CD4-positive, alpha-beta T cell treated with Interleukin-17A for 1 hour (primary cell): Measurements from ENCODE around the gene MTUS2.

Experiments
- DNase-seq: peaks from one replicate; pipeline ENCODE4 v3.0.0-alpha.2; 2020

MTUS2 gene

DNA sequence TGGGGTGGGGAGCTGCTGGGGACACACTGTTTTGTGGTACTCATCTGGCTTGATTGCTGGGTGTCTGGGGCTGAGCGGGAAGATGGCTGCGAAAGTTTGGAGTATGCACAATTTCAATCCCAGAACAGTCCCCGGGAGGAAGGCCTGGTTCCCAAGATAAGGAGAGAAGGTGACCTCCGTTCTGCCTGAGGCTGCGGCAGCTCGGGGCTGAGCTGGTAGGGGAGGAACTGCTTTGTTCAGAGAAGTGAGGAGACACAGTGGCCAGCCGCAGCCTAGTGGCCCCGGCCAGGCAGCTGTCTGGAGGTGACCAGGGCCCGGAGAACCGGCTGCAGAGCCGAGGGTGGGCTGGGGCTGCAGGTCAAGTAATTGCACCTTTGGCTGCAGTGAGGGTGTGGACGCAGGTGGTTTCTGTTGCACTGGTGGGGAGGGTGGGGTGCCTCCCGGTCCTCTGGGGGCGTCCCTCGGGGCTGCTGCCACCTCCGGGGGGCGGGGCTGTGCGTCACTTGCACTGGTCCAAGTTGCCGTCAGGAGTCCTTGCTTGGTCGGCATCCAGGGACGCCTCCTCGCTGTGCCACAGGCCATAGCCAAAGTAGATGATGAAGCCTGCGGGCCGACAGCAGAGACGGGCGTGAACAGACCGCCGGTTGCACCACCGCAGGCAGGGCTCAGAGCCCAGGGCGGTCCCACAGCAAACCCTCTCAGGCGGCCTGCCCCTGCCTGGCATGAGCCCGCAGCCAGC is 694.0 kb downstream of the MTUS2 start:
- no peak for DNase-seq

DNA sequence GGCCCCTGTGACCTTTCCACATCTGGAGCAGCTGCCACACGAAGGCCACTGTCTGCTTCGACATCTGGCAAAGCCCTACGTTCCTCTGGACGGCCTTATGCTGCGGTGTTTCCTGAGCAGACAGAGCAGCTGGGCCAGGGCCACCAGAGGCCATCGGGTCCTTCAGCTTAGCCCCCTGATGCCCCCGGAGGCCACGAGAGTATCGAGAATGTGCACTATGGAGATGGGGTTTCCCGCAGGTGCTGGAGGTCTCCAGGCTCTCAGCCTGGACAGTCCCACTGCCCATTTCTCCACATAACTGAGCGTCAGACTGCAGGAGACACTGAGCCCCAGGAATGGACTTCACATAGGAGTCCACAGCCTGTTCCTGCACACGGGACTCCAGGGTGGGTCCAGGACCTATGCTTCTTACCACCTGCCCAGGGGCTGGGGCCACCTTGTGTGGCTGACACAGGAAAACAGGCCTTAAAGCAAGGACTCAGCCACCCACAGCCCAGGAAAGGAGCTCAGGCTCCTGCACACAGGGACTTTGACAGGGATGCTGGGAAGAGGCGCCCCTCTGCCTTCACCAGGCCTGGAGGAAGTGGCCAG is 694.7 kb downstream of the MTUS2 start:
- DNase-seq = no peak

DNA sequence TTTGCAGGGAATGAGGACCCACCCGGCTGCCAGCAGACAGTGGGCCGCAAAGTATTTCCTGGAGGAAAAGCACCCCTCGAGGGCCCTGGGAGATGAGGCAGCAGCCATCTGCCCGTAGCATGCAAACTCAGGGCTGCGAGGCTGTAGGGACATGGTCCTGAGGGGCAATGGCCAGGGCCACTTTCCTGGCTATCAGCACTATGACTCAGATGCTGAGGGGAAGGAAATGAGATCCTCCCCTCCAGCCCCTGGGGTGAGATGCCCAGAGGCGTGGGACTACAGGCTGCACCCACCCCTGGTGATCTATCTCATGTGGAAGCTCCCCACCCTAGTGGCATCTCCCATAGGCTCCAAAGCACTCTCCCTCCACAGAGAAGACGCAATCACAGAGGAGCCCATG is 695.2 kb downstream of the MTUS2 start:
- DNase-seq = no peak

DNA sequence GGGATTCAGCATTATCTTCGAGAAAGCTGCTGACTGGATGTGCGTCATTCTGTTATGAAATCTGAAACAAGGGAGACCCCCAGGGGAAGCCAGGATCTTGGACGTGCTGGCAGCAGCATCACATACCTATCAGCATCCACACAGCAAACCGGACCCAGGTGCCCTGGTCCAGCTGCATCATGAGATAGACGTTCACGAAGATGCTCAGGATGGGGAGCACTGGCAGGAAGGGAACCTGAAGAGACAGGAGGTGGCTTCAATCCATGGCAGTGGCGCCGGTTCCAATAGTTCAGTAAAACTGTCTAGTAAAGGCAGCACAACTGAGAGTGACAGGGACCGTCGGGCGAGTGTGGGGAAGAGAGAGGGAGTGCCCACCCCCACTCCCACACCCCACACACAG is 695.9 kb downstream of the MTUS2 start:
- DNase-seq = no peak

DNA sequence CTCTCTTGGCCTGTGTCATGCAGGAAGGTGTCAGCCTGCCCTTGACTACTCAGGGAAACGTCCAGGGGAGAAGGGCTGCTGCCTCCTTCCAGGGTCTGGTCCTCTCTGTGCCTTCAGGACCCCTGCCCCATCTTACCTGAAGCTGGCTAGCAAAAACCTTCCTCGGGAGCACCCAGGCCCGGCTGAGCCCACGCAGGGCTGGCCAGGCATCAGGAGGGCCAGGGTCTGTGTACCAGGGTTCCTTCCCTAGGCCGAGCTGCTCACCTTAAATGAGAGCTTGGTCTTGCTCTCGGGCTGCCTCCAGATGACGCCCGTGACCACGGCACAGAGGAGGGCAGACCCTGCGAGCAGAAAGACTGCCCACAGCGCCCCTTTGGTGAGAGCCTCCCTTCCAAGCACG is 696.7 kb downstream of the MTUS2 start:
- DNase-seq = no peak

DNA sequence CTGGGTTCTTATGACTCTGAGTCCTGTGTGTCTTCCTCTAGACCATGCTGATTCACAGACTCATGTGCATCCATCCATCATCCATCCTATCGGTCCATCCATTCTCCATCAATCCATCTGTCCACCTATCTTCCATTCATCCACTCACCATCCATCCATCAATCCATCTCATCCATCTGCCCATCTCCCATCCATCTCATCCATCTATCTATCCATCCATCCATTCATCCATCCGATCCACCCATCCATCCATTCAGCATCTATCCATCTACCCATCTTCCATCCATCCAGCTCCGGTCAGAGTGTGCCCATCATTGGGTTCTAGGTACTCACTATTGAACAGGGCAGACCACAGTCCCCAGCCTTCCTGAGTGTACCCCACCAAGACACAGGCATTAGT is 699.8 kb downstream of the MTUS2 start:
- DNase-seq = no peak

DNA sequence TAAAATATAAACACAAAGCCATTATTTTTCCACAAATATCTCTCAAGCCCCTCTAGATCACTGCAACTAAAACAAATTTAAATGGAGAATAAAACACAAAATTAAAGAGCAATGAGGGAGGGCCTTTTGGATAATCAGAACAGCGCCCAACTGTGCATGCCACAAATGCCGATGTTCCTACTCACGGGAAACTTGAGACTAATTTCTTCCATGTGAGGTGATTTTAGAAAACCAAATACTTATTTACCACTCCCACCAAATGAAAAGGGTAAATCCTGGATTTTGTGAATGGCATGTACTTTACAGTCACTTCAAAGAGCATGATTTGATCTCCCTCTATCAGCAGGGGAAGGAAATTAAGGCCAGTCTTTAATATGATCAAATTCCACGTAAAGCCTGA is 700.5 kb downstream of the MTUS2 start:
- DNase-seq = no peak

DNA sequence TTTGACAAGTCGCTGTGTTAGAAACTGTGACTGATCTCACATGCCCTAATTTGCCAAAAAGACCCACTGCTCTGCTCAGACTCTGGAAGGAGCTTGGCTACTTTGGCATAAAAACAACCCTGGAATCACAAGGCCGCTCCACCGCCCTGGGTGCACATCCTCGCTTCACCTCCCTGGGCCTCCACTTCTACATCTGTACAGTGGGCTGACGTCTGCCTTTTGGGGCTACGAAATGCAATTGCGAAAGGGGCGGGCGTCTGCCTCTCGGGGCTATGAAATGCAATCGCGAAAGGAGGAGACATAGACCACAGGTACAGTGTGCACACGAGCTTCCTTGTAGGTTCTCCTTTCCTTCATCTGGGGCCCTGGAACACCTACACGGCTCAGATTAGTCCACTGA is 701.2 kb downstream of the MTUS2 start:
- no peak for DNase-seq

DNA sequence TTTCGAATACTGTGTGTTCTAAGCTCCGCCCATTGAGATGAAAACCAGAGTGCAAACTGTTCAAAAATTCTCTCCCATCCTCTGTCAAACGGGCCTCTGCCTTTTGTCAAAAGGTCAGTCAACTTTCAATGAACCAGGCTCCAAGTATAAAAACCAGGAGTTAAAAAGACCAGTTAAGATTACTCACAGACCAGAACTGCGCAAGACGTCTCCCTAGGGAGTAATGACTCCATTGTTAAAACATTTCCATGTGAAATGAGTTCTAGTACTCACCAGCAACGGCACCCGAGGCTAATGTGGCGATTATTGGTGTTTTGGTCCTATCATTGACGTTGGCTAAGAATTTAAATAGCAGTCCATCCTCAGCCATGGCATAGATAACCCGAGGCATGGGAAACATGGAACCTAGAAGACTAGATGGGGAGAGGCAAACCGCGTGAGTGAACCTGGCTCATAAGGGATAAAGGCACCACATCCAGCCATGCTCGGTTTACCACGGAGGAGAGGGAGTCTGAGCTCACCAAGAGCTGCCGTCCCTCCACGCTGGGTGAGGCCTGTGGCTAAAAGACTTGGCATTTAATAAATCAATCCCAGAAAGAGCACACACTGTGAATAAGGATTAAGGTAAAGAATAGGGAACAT is 702.0 kb downstream of the MTUS2 start:
- DNase-seq = no peak

DNA sequence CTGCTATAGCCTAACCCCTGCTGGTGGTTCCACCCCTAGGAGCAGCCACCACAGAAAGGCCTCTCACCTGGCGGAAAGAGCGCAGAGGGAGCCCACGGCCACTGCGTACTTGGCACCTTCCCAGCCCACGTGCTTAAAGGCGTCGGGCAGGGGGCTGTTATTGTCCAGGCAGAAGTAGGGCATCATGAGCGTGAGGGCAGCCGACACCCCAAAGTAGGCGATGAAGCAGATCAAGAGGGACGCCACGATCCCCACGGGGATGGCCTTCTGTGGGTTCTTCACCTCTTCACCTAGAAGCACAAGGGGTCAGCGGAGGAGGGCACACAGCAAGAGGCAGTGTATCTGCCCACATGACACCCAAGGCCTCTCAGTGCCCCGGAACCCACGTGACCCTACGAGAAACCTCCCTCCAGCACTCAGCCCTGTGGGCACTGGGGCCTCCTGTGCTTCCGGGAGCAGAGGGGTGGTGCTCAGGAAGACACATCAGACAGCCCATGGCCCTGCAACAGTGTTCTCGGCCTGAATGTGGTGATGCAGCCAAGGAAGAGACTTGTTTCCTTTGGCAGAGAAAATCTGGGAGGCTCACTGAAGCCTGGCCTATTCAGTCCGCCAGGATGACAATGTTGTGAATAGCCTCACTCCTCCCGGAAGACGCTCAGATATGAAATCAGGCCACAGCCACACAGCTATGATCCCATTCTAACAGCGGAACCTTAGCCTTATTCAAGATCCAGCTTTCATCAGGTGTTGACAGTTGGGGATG is 703.2 kb downstream of the MTUS2 start:
- DNase-seq = no peak

DNA sequence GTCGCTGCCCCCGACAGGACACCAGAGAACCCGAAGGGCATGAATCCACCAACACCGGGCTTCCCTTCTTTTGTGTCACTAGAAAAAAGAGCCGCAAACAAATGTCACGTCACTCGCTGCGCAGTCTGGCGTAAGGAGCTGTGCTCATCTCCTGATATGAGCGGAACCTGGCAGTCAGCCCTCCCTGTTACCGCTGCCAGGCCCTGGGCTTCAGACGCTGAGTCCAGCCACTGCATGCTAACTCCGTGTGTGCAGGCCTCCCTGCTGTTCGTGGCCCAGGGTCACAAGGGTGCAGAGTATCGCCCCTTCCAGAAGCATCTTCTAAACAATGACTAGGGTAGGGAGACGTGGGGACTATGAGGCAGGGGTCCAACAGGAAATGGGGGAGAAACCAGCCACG is 704.0 kb downstream of the MTUS2 start:
- no peak for DNase-seq

DNA sequence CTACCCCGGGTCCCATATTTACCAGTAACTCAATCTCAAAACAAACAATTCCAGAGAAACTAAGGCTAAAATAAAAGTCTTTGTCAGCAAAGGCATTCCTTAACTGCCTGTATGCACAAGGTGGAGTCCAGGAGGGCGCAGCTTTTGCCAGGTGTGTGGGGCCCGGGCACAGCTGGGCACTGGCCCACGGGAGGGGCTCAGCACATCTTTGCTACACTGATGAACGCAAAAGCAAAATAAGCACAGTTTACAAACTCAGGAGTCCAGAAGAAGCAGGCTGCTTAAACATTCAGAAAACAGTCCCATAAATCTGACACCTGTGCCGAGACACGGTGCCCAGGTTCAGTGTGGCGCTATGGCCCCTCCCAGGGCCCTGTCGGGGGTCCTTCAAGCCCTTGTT is 704.5 kb downstream of the MTUS2 start:
- DNase-seq = no peak

DNA sequence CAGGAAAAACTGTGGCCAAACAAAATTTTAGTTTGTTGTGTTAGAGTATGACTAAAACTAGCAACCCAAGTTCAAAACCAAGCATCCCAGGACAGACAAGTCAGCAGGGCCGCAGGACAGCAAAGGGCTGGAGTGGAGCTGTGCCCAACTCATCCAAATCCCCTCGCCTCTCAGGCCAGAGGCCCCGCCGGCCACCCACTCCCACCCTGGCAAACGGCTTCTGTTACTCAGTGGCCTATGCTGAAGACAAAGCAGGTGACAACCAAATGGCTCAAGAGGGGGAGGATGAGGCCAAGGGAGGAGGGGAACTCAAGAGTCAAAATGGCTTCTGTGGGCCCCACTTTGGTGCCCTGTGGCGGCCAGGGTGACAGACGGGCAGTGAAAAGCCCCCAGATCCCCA is 705.6 kb downstream of the MTUS2 start:
- no peak for DNase-seq

DNA sequence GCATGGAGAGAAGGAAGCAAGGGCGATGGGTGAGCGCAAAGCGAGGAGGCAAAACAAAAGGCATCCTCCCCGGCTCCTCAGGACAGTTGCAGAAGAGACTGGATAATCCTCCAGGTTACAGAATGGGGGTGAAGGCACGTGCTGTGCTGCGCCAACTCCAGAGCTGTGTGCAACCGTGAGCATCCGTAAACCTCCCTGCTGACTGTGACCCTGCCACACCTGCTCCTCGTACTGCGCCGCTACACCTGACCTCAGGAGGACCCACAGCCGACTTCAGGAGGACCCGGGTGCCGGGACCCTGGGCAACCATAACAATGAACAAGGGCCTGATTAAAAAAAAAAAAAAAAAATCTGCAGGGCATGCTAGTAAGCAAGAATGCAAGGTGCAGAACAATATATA is 706.6 kb downstream of the MTUS2 start:
- DNase-seq = no peak

DNA sequence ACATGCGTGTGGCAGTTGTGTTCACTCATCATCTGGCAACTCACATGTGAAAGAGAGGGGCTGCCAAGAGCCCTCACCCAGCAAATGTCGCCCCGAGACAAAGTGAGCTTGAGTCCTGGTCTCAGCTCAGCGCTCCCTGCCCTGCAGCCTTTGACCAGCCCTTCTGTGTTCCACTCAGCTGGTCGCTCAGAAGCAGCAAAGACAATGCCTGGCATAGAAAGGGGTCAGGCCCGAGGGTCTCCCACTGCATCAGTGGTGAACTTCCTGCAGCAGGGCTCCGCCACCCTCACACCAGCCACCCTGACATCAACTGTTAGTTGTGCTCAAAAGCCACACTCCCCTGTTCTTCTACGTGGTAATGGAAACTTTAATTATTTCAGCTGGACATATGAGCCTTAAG is 707.4 kb downstream of the MTUS2 start:
- DNase-seq = no peak

DNA sequence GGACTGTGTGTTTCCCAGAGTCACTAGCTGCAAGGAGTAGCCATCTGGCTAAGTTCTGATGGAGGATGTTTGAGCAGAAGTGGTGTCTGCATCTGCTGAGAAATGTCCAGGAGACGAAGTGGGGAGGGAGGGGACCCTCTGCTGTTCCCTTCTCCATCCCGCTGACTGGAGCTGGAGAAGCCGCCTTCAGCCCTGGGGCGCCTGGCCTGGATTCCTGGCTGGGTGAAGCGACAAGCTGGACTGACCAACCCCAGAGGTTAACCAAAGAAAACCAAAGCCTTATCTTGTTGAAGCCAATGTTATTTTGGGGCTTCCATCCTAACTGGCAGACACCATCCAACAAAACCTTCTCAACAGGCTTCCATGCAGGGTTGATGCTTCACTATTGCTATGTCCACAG is 707.8 kb downstream of the MTUS2 start:
- DNase-seq = no peak

DNA sequence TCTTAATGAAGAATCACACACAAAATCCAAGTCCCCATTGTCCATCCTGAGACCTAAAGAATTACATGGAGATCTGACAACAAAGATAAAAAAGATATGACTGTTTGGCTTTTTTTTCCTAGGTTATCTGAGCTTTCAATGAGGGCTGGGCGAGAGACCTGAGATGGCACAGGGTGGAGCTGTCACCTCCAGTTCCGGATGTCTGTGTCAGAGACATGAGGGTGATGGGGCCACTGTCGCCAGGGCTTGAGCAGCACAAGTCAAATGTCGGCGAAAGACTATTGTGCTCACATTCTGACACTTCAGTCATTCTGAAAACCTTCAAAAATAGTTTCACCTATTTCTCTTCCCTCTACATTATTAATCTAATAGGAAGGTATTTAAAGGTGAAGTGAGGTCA is 709.6 kb downstream of the MTUS2 start:
- peak; percentile 49 for DNase-seq

DNA sequence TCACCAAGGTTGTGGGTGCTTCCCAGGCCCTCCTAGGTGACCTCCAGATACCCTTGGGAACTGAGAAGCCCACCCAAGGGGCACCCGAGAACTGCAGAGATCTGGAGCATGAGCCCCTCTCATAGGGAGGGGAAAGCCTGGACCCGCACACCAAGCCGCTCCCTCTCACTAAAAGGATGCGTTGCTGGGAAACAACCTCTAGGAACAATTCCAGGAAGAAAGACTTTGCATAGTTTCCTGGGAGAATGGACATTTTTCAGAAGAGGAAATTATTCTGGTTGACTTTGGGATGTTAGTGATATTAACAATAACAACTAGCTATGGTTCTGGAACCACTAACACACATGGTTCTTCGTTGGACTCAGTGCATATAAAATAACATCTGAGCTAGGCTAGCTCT is 710.8 kb downstream of the MTUS2 start:
- no peak for DNase-seq

DNA sequence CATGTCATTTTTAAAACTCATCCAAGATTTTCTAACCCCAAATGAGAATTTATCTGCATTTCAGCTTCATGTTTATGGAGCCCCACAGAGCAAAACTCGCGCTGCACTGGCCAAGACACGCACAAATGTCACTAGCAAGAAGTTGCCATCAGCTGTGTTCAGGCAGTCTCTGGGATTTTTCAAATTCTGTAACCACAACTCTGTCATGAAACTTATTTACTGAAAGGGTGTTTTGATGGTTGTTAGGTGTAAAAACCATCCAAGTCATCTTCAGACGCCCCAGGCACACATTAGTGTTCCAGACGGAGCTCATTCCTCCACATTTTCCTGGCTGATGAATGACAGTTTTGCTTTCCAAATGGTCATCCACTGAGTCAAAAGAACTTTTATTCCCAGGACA is 712.0 kb downstream of the MTUS2 start:
- peak; percentile 13 for DNase-seq

DNA sequence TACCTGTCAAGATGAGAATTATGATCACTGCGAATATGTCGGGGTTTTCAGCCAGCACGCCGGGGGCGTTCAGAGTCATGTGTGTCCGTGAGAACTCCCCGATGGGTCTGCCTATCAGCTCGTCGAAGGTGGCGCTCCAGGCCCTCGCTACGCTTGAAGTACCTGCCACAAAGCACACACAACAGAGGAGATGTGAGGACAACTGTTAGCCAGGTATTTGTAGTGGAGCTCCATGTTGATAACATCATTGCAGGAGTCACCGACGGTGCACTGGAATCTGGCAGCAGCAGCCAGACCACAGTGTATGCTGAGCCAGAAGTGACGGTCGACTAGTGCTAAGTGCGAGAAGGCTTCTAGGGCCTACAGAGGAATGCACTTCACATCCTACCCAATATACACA is 712.7 kb downstream of the MTUS2 start:
- DNase-seq = no peak

DNA sequence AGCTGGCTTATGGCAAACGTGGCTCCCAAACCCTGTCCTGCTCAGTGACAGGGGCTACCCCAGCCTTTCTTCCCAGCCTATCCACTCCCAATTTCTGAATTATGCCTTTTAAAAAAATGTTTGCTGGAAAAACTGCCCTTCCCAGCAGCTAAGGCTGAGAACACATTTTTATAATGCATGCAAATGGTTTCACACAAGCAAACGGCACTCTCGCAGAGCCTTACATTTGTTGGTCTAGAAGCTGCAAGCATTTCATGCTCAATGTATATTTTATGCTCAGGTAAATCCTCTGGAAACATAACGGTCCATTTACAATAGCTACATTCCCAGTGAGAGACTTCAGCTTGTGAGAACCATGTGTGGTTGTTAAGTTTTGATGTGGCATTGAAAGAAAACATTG is 713.9 kb downstream of the MTUS2 start:
- no peak for DNase-seq

DNA sequence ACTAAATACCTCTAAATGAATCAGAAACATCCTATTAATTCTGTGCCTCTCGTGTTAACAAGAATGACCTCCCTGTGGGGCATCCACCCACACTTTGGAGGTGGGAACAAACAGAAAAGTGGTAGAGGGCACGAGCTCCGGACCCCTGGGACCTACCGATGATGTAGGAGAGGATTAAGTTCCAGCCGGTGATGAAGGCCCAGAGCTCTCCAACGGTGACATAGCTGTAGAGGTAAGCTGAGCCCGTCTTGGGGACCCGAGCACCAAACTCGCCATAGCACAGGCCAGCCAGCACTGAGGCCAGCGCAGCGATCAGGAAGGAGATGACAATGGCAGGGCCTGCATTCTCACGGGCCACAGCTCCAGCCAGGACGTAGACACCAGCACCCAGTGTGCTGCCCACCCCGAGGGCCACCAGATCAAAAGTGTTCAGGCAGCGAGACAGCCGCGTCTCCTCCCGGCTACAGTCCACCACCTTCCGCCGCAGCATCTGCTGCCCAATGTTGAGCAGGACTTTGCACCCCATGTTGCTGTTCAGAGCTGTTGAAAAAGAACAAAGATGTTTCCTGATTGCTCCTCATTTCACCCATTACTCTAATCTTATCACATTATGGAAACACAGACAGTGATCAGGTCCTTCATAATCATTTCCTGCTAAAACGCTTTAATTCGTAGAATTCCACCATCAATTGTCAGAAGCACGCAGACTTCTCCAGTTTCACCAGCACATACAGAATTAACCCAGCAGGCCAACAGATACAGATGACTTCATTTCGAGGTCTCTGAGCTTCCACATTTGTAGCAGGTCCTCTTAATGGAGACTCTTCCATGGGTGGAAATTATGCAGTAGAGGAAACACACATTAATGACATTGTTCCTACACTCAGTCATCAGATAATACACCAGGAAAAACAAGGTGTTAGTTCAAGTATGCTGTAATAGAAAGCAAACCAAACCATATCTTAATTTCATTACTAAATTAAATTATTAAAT is 715.8 kb downstream of the MTUS2 start:
- DNase-seq = no peak

DNA sequence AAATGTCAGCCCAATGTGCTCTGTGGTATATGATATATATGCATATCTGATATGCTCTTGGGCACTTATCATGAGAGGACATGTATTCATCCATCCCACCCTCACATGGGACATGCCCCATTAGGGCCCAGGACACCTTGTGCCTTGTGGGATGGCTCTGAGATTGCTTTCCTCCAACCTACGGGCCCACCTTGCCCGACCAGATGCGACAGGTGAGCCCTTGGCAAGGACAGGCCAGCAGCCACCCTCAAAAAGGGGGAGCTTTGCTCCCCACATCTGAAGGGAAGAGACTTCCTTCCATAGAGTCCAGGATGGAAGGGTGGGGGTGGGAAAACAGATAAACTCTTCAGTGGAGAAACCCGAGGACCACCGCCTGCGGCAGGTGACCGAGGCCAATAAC is 716.7 kb downstream of the MTUS2 start:
- DNase-seq = no peak
